Progenitor cell of endocrine pancreas (in vitro differentiated cells): ENCODE data around the gene OR2V2. TPM values are rescaled to one million over a fixed set of nuclear protein-coding genes. Genes with fewer than 3 reads are reported as not detected.
A peak's percentile ranks its signal among the peaks of the same experiment; 100 is the strongest.

Experiments used
- DNase-seq: peaks from one replicate; pipeline ENCODE4 v3.0.0; 2021; ENCODE audit warnings: low spot score; ENCODE audit not compliant: unreplicated experiment
- H3K27ac Mint-ChIP-seq: 2 replicates; pipeline ENCODE4 v1.8.0; 2021; ENCODE audit warnings: mild to moderate bottlenecking, moderate library complexity, mixed read lengths
- H3K27me3 Mint-ChIP-seq: 2 replicates; pipeline ENCODE4 v1.8.0; 2021; ENCODE audit warnings: mixed read lengths
- H3K36me3 Mint-ChIP-seq: 2 replicates; pipeline ENCODE4 v1.8.0; 2022; ENCODE audit warnings: mixed read lengths; ENCODE audit not compliant: insufficient read depth
- H3K4me1 Mint-ChIP-seq: 2 replicates; pipeline ENCODE4 v1.8.0; 2021; ENCODE audit warnings: low read depth, mixed read lengths
- H3K4me3 Mint-ChIP-seq: 2 replicates; pipeline ENCODE4 v1.8.0; 2021; ENCODE audit warnings: low read depth, mild to moderate bottlenecking, moderate library complexity, mixed read lengths
- H3K9me3 Mint-ChIP-seq: 2 replicates; pipeline ENCODE4 v1.8.0; 2021; ENCODE audit warnings: low read depth, mixed read lengths
- total RNA-seq: library from RNA; stranded (reverse); gene quantifications from 2 replicates; pipeline ENCODE4 v1.2.1, GENCODE V29; 2021
- TF ChIP-seq, protein P1 (sequence below): fragments of 200-600 bp; sonication (generic); IDR thresholded peaks from one replicate; pipeline ENCODE4 v1.5.0; 2021; ENCODE audit warnings: antibody characterized with exemption, mild to moderate bottlenecking; ENCODE audit not compliant: unreplicated experiment

The OR2V2 gene
- total RNA-seq, 1 donor from 2014 or later, result not detected

GRCh38 chr5:181194489-181195248 lies 47.3 kb downstream of the OR2V2 start:
- no peak overlapping the region for H3K27ac Mint-ChIP-seq
- no peak overlapping the region for H3K4me3 Mint-ChIP-seq
- TF ChIP-seq, protein P1, sequence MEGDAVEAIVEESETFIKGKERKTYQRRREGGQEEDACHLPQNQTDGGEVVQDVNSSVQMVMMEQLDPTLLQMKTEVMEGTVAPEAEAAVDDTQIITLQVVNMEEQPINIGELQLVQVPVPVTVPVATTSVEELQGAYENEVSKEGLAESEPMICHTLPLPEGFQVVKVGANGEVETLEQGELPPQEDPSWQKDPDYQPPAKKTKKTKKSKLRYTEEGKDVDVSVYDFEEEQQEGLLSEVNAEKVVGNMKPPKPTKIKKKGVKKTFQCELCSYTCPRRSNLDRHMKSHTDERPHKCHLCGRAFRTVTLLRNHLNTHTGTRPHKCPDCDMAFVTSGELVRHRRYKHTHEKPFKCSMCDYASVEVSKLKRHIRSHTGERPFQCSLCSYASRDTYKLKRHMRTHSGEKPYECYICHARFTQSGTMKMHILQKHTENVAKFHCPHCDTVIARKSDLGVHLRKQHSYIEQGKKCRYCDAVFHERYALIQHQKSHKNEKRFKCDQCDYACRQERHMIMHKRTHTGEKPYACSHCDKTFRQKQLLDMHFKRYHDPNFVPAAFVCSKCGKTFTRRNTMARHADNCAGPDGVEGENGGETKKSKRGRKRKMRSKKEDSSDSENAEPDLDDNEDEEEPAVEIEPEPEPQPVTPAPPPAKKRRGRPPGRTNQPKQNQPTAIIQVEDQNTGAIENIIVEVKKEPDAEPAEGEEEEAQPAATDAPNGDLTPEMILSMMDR, result no peak
- H3K9me3 Mint-ChIP-seq, result no peaks in the 10 kb centered on the region
- peaks cover 36% of the 10 kb centered on the region for H3K27me3 Mint-ChIP-seq
- peaks cover 1% of the 10 kb centered on the region for H3K36me3 Mint-ChIP-seq
- DNase-seq, result no peak
- H3K4me1 Mint-ChIP-seq, result peaks cover 8% of the 10 kb centered on the region

- H3K9me3 Mint-ChIP-seq, result no peaks in the 10 kb centered on the region
- no peak overlapping the region for H3K4me3 Mint-ChIP-seq
- peaks cover 5% of the 10 kb centered on the region for H3K4me1 Mint-ChIP-seq
- H3K36me3 Mint-ChIP-seq, result peaks cover 1% of the 10 kb centered on the region
- no peak for DNase-seq
- peaks cover 36% of the 10 kb centered on the region for H3K27me3 Mint-ChIP-seq
- no peak overlapping the region for H3K27ac Mint-ChIP-seq
- TF ChIP-seq, protein P1, result no peak
These were observed 47.9 kb downstream of the OR2V2 start for GRCh38 chr5:181195249-181195761.

- no peaks in the 10 kb centered on the region for H3K36me3 Mint-ChIP-seq
- TF ChIP-seq, protein P1, result no peak
- H3K27ac Mint-ChIP-seq, result no peak overlapping the region
- H3K4me3 Mint-ChIP-seq, result no peak overlapping the region
- no peaks in the 10 kb centered on the region for H3K9me3 Mint-ChIP-seq
- H3K27me3 Mint-ChIP-seq, result peaks cover 48% of the 10 kb centered on the region
- no peaks in the 10 kb centered on the region for H3K4me1 Mint-ChIP-seq
- no peak for DNase-seq
These were observed 50.1 kb downstream of the OR2V2 start for GRCh38 chr5:181197326-181197951.

GRCh38 chr5:181198106-181198685 lies 50.8 kb downstream of the OR2V2 start:
- peaks cover 54% of the 10 kb centered on the region for H3K27me3 Mint-ChIP-seq
- H3K27ac Mint-ChIP-seq, result no peak overlapping the region
- H3K4me3 Mint-ChIP-seq, result no peak overlapping the region
- TF ChIP-seq, protein P1, result no peak
- no peaks in the 10 kb centered on the region for H3K36me3 Mint-ChIP-seq
- H3K9me3 Mint-ChIP-seq, result no peaks in the 10 kb centered on the region
- DNase-seq, result no peak
- H3K4me1 Mint-ChIP-seq, result no peaks in the 10 kb centered on the region

DNA sequence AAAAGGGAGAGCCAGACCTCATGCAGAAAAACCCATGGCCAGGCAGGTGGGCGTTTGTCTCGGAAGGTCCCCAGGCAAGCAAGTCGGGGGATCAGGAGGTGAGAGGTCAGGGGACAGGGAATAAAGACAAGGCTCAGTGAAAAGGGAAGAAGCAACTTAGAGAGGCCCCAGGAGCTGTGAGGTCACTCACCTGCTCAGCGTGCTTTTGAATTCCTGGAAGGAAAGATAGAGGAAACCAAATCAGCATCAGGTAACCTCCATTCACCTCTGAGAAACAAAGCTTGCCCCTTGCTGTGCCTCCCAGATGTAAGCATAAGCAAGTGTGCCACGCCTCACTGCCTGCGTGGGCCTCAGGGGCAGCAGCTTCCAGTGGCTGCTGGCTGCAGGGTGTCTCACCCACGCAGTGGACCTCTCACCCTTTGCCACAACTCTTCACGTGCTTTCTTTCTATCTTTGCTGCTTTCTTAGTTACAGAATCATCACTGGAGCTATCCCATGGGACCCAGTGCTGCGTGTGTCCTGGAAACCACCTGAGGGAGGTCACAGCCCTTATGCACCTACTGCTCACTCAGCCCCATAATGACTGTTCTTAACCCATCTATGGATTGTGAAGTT lies 51.6 kb downstream of the OR2V2 start:
- Mint-ChIP-seq H3K4me3 (no peak overlapping the region), H3K9me3 (no peaks in the 10 kb centered on the region), H3K27ac (peak overlapping the region; percentile 31), H3K27me3 (peaks cover 59% of the 10 kb centered on the region), H3K4me1 (no peaks in the 10 kb centered on the region), H3K36me3 (no peaks in the 10 kb centered on the region)
- TF ChIP-seq, protein P1, result no peak
- no peak for DNase-seq
